Gastroesophageal sphincter (tissue), 4 donors: ENCODE results near the gene SLC43A2. TPM values are rescaled to one million over a fixed set of nuclear protein-coding genes. Genes with fewer than 3 reads are reported as not detected.

Experiments
- ATAC-seq: fragments of 150-250 bp; one replicate; pipeline ENCODE4 v1.9.1; 2016; ENCODE audit warnings: mild to moderate bottlenecking, moderate library complexity
- H3K27ac ChIP-seq, 4 donors: fragments of 200-600 bp; sonication (generic) in 3 of 4; 1 replicate in 3 of 4; 2 replicates in 1 of 4; pipeline ENCODE4 v1.5.1; 2016 to 2019
- H3K27me3 ChIP-seq: fragments of 200-600 bp; sonication (generic); one replicate; pipeline ENCODE4 v1.5.1; 2019
- H3K36me3 ChIP-seq, 2 donors: fragments of 200-600 bp; sonication (generic); one replicate each; pipeline ENCODE4 v1.5.1; 2019; ENCODE audit warnings: control low read depth in 1 of 2
- H3K4me1 ChIP-seq, 3 donors: fragments of 200-600 bp; sonication (generic); 1 replicate in 2 of 3; 2 replicates in 1 of 3; pipeline ENCODE4 v1.5.1; 2016 to 2019; ENCODE audit warnings: control low read depth in 2 of 3
- H3K4me3 ChIP-seq, 2 donors: fragments of 200-600 bp; sonication (generic); one replicate each; pipeline ENCODE4 v1.5.1; 2019; ENCODE audit warnings: mild to moderate bottlenecking in 1 of 2, moderate library complexity in 1 of 2
- H3K9me3 ChIP-seq, 3 donors: fragments of 200-600 bp; sonication (generic); one replicate each; pipeline ENCODE4 v1.5.1; 2017 to 2019; ENCODE audit warnings: control low read depth in 2 of 3
- CTCF ChIP-seq, 4 experiments: fragments of 200-600 bp in 2 of 4; fragments of 450-650 bp in 2 of 4; sonication (generic) in 1 of 4; IDR thresholded peaks; one replicate each; pipeline ENCODE4 v1.5.1; 2017 to 2019; ENCODE audit warnings: antibody characterized with exemption in 4 of 4, mild to moderate bottlenecking in 2 of 4, moderate library complexity in 2 of 4
- EP300 ChIP-seq: sonication (generic); formaldehyde crosslinking; IDR thresholded peaks from one replicate; pipeline ENCODE4 v1.6.1; 2017; ENCODE audit warnings: antibody characterized with exemption, mild to moderate bottlenecking
- POLR2A ChIP-seq, 2 donors: fragments of 450-650 bp; IDR thresholded peaks; one replicate each; pipeline ENCODE4 v1.6.1; 2017; ENCODE audit warnings: antibody characterized with exemption in 2 of 2, mild to moderate bottlenecking in 2 of 2, moderate library complexity in 1 of 2
- POLR2AphosphoS5 ChIP-seq: sonication (generic); formaldehyde crosslinking; IDR thresholded peaks from one replicate; pipeline ENCODE4 v1.6.1; 2017; ENCODE audit warnings: antibody characterized with exemption
- WGBS, 2 donors: methylation state at CpG; one replicate each; pipeline ENCODE4 v1.1.5; 2018; ENCODE audit warnings: low coverage in 1 of 2; 5-methylcytosine and 5-hydroxymethylcytosine counted together
- total RNA-seq, 4 donors: library from RNA; depleted of rRNA; stranded (reverse); fragments of >200 nt; gene quantifications; one replicate each; pipeline ENCODE4 v1.1.0, GENCODE V29; 2016

SLC43A2 gene
- total RNA-seq, 4 donors from 2014 or later = 6.4 to 16.8 (median 10.4) TPM

DNA sequence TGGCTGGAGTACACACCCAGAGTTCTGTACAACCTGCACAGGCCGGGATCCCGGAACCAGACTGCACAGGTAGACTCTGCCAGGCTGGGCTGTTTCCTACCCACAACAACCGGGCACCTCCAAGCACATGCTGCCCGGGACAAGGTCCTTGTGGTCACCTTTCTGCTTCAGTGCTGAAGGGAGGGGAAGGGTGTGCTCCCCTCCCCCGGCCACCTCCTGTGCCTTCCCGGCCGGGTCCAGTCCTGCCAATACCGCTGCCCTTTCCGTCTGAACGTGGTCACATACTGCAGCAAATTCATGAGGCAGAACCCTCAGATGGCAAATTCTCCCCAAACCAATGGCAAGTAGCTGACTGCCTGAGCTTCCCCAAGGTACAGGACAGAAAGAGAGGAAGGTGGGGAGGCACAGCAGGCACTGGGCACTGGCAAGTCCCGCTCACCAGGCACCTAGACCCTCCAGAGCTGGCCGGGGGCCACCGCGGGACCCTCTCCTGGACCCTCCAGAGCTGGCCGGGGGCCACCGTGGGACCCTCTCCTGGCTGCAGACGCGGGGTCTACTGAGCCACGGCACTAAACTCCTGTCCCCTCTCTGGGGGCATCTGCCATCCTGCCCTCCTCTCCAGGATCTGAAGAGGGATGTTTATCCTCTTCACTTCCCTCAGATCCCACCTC lies 22.8 kb downstream of the SLC43A2 start:
- Histone ChIP-seq H3K27ac (peak overlapping the region in 2 of 4 donors; percentile 49 to 66), H3K27me3 (no peaks in the 10 kb centered on the region), H3K36me3 (no peaks in the 10 kb centered on the region), H3K9me3 (no peaks in the 10 kb centered on the region), H3K4me3 (no peak overlapping the region), H3K4me1 (peaks cover 0 to 5% (median 0%) of the 10 kb centered on the region in 3 donors)
- ATAC-seq = no peak
- no peak for TF ChIP-seq POLR2AphosphoS5
- no peak for TF ChIP-seq CTCF (IDR thresholded peaks at IDR 0.05)
- no peak for TF ChIP-seq EP300
- no peak for TF ChIP-seq POLR2A (IDR thresholded peaks at IDR 0.05)
- 80% methylated on average over 4 of the region's 19 CpGs; no CpG with 5 or more reads in 1 of the 2 donors for WGBS, 2 donors

DNA sequence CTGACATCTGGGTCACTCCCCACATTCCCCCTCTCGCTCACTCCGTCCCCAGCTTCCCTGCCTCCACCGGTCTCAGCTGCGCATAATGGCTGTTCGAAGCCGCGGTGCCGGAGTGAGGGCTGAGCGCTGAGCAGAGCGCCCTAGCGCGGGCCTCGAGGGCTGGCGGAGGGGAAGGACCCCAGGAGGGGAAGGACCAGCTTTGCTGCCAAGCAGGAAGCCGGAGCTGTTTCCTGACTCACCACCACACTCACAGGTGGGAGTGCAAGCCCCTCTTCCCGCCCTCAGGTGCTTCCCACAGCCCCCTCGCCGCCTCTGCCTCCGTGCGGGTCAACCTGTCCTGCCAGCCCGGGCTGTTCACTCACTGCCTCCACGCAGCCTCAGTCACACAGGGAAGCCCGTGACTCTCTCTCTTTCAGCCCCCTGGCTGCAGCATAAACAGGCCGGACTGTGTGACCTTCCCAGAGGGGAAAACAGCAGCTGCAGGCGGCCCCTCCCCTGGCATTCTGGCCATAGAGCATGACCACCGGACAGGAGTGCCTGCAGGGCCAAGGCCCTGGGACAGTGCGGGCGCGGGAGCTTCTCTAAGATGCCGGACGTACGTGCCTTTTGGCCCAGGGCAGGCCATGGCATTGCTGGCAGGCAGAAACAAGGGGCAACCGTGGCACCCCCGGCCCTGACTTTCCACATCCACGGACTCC lies 23.7 kb downstream of the SLC43A2 start:
- peaks cover 0 to 5% (median 0%) of the 10 kb centered on the region in 3 donors for H3K4me1 ChIP-seq
- no peaks in the 10 kb centered on the region for H3K27me3 ChIP-seq
- WGBS, 2 donors = 40% methylated on average over 1 of the region's 35 CpGs; no CpG with 5 or more reads in 1 of the 2 donors
- H3K4me3 ChIP-seq = no peak overlapping the region
- no peak for TF ChIP-seq CTCF (IDR thresholded peaks at IDR 0.05)
- no peak for TF ChIP-seq POLR2AphosphoS5
- TF ChIP-seq EP300 = no peak
- no peak for TF ChIP-seq POLR2A (IDR thresholded peaks at IDR 0.05)
- no peaks in the 10 kb centered on the region for H3K36me3 ChIP-seq
- peak; percentile 42 for ATAC-seq
- H3K27ac ChIP-seq = no peak overlapping the region
- H3K9me3 ChIP-seq = no peaks in the 10 kb centered on the region

DNA sequence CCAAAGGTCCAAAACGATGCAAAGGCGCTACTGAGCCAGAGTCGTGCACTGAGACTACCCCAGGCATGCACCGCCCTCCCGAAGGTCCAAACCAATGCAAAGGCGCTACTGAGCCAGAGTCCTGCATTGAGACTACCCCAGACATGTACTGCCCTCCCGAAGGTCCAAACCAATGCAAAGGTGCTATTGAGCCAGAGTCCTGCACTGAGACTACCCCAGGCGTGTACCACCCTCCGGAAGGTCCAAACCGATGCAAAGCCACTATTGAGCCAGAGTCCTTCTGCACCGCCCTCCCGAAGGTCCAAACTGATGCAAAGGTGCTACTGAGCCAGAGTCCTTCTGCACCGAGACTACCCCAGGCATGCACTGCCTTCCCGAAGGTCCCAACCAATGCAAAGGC lies 27.1 kb downstream of the SLC43A2 start:
- H3K27ac ChIP-seq = no peak overlapping the region
- no peak overlapping the region for H3K4me3 ChIP-seq
- no peaks in the 10 kb centered on the region for H3K9me3 ChIP-seq
- peaks cover 0 to 2% (median 0%) of the 10 kb centered on the region in 3 donors for H3K4me1 ChIP-seq
- H3K36me3 ChIP-seq = no peaks in the 10 kb centered on the region
- 88% methylated on average over 3 of the region's 14 CpGs; no CpG with 5 or more reads in 1 of the 2 donors for WGBS, 2 donors
- ATAC-seq = no peak
- H3K27me3 ChIP-seq = no peaks in the 10 kb centered on the region
- TF ChIP-seq CTCF (IDR thresholded peaks at IDR 0.05) = no peak
- TF ChIP-seq POLR2A (IDR thresholded peaks at IDR 0.05) = no peak

DNA sequence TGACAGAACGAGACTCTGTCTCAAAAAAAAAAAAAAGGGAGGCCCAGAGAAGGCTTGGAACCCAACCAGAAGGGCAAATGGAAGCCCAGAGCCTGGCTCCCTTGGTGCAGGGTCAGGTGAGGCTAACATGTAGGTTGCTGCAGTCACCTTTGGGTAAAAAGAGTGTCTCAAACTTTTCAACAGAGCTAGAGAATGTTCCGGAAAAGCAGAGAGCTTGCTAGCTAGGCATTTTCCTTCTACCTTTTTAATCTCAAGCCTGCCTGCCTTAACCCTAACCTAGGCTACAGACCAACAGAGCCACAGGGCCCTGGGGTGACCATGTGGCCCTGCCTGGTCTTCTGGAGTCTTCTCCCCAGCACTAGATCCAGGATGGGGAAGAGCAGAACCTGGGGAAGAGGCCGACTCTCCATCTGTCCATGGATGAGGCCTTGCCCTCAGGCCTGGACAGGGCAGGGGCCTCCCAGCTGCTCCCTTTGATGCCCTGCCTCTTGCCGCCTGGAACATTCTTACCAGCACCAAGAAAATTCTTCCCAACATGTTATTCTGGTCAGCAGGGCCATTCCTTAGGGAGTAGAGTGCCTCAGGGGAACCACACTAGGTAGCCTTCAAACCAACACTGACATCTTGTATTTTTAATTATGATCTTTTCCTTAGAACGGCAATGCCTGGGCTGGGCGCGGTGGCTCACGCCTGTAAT lies 30.1 kb downstream of the SLC43A2 start:
- Histone ChIP-seq H3K4me3 (no peak overlapping the region), H3K9me3 (no peaks in the 10 kb centered on the region), H3K27me3 (no peaks in the 10 kb centered on the region), H3K4me1 (no peaks in the 10 kb centered on the region), H3K27ac (no peak overlapping the region), H3K36me3 (no peaks in the 10 kb centered on the region)
- WGBS, 2 donors = 74 to 76% methylated on average over 2 to 5 of the region's 8 CpGs
- TF ChIP-seq CTCF (IDR thresholded peaks at IDR 0.05) = no peak
- no peak for TF ChIP-seq EP300
- TF ChIP-seq POLR2AphosphoS5 = no peak
- TF ChIP-seq POLR2A (IDR thresholded peaks at IDR 0.05) = no peak
- no peak for ATAC-seq
